Hepatocyte (in vitro differentiated cells): ENCODE data around the gene CSTPP1.

Experiments
- CTCF ChIP-seq: fragments of 200-600 bp; sonication (generic); IDR thresholded peaks from 2 replicates; pipeline ENCODE4 v1.5.1; 2016; ENCODE audit warnings: antibody characterized with exemption, mild to moderate bottlenecking; ENCODE audit not compliant: poor library complexity
- EZH2phosphoT487 ChIP-seq: fragments of 200-600 bp; sonication (generic); IDR thresholded peaks from one replicate; pipeline ENCODE4 v1.6.1; 2018; ENCODE audit warnings: antibody characterized with exemption, mild to moderate bottlenecking, low read depth, moderate library complexity; ENCODE audit not compliant: unreplicated experiment, severe bottlenecking

- TF ChIP-seq CTCF (no peak), EZH2phosphoT487 (no peak)
Observed at GRCh38 chr11:47201015-47201414, 264.5 kb downstream of the CSTPP1 start.
